ENCODE measurements around the gene CRISPLD2.
A peak's percentile ranks its signal among the peaks of the same experiment; 100 is the strongest.

Gene CRISPLD2

GRCh38 chr16:84813141-84813934, 6.4 kb upstream of the CRISPLD2 start:
- ChIA-PET CTCF (no interaction called here), POLR2A (no interaction called here)

GRCh38 chr16:84815462-84815861, 4.3 kb upstream of the CRISPLD2 start:
- no peak for DNase-seq (ENCODE audit: extremely low spot score)
- ChIA-PET POLR2A (no interaction called here), CTCF (interaction anchor here (1.2 kb wide), 1 partner anchor 27 kb away, joined by 3 read pairs; no protein-coding TSS in a partner anchor)
- no peak for TF ChIP-seq ZNF384 (IDR thresholded peaks at IDR 0.05)

More at GRCh38 chr16:84813141-84813934, 6.4 kb upstream of the CRISPLD2 start:
- TF ChIP-seq TARDBP (IDR thresholded peaks at IDR 0.05) (no peak), FOXK2 (IDR thresholded peaks at IDR 0.05) (no peak), L3MBTL2 (conservative IDR thresholded peaks at IDR 0.05) (peak; percentile 34; the same call in 1 of the 2 replicates), SP1 (IDR thresholded peaks at IDR 0.05) (no peak), CTBP1 (IDR thresholded peaks at IDR 0.05; ENCODE audit: borderline replicate concordance) (no peak), ARNT (IDR thresholded peaks at IDR 0.05) (no peak), BHLHE40 (IDR thresholded peaks at IDR 0.05; ENCODE audit: borderline replicate concordance) (no peak)
- DNase-seq (ENCODE audit: extremely low spot score), result no peak

GRCh38 chr16:84816023-84816422, 3.8 kb upstream of the CRISPLD2 start:
- ChIA-PET CTCF (interaction anchor here (1.2 kb wide), 1 partner anchor 27 kb away, joined by 3 read pairs; no protein-coding TSS in a partner anchor), POLR2A (no interaction called here)
- no peak for TF ChIP-seq SP1 (IDR thresholded peaks at IDR 0.05)
- no peak for TF ChIP-seq CTBP1 (IDR thresholded peaks at IDR 0.05; ENCODE audit: borderline replicate concordance)
- no peak for TF ChIP-seq PKNOX1 (IDR thresholded peaks at IDR 0.05)
- TF ChIP-seq BHLHE40 (IDR thresholded peaks at IDR 0.05; ENCODE audit: borderline replicate concordance), result no peak
- no peak for TF ChIP-seq NFRKB (IDR thresholded peaks at IDR 0.05)
- TF ChIP-seq L3MBTL2 (conservative IDR thresholded peaks at IDR 0.05), result no peak
- TF ChIP-seq ZNF384 (IDR thresholded peaks at IDR 0.05), result no peak
- TF ChIP-seq FOXA1 (IDR thresholded peaks at IDR 0.05), result no peak
- no peak for TF ChIP-seq HDGF (IDR thresholded peaks at IDR 0.05; ENCODE audit: borderline replicate concordance)
- TF ChIP-seq FOXM1 (IDR thresholded peaks at IDR 0.05; ENCODE audit: borderline replicate concordance), result no peak
- no peak for TF ChIP-seq FOXK2 (IDR thresholded peaks at IDR 0.05)
- no peak for DNase-seq (ENCODE audit: extremely low spot score)

- DNase-seq (ENCODE audit: extremely low spot score), result no peak
- no peak for TF ChIP-seq FOXK2 (IDR thresholded peaks at IDR 0.05)
- no peak for TF ChIP-seq ELF4 (IDR thresholded peaks at IDR 0.05)
- TF ChIP-seq NFRKB (IDR thresholded peaks at IDR 0.05), result no peak
- TF ChIP-seq CTBP1 (IDR thresholded peaks at IDR 0.05; ENCODE audit: borderline replicate concordance), result no peak
- TF ChIP-seq LEF1 (IDR thresholded peaks at IDR 0.05; ENCODE audit: borderline replicate concordance), result no peak
- no peak for TF ChIP-seq PKNOX1 (IDR thresholded peaks at IDR 0.05)
- TF ChIP-seq SUZ12 (IDR thresholded peaks at IDR 0.05), result no peak
- no peak for TF ChIP-seq TARDBP (IDR thresholded peaks at IDR 0.05)
- no peak for TF ChIP-seq ARNT (IDR thresholded peaks at IDR 0.05)
- POLR2A ChIA-PET, result no interaction called here
- CTCF ChIA-PET, result interaction anchor here (1.2 kb wide), 1 partner anchor 26 kb away, joined by 3 read pairs; no protein-coding TSS in a partner anchor
Measured at GRCh38 chr16:84816485-84816884, 3.3 kb upstream of the CRISPLD2 start.

GRCh38 chr16:84817206-84817605, 2.6 kb upstream of the CRISPLD2 start:
- DNase-seq (ENCODE audit: extremely low spot score), result no peak
- CTCF ChIA-PET, result no interaction called here
- TF ChIP-seq NFRKB (IDR thresholded peaks at IDR 0.05) (no peak), CTBP1 (IDR thresholded peaks at IDR 0.05; ENCODE audit: borderline replicate concordance) (no peak), FOXK2 (IDR thresholded peaks at IDR 0.05) (no peak), ARNT (IDR thresholded peaks at IDR 0.05) (no peak), HDGF (IDR thresholded peaks at IDR 0.05; ENCODE audit: borderline replicate concordance) (no peak), BHLHE40 (IDR thresholded peaks at IDR 0.05; ENCODE audit: borderline replicate concordance) (no peak), ZNF384 (IDR thresholded peaks at IDR 0.05) (no peak), PKNOX1 (IDR thresholded peaks at IDR 0.05) (no peak), TARDBP (IDR thresholded peaks at IDR 0.05) (no peak), L3MBTL2 (conservative IDR thresholded peaks at IDR 0.05) (no peak), FOXA1 (IDR thresholded peaks at IDR 0.05) (no peak), LEF1 (IDR thresholded peaks at IDR 0.05; ENCODE audit: borderline replicate concordance) (no peak), SP1 (IDR thresholded peaks at IDR 0.05) (no peak), SUZ12 (IDR thresholded peaks at IDR 0.05) (no peak), ELF4 (IDR thresholded peaks at IDR 0.05) (no peak), FOXM1 (IDR thresholded peaks at IDR 0.05; ENCODE audit: borderline replicate concordance) (no peak)
- POLR2A ChIA-PET, result no interaction called here

GRCh38 chr16:84817613-84818012, 2.2 kb upstream of the CRISPLD2 start:
- POLR2A ChIA-PET, result no interaction called here

More at GRCh38 chr16:84817613-84818012, 2.2 kb upstream of the CRISPLD2 start:
- TF ChIP-seq SUZ12 (IDR thresholded peaks at IDR 0.05), result no peak
- TF ChIP-seq FOXM1 (IDR thresholded peaks at IDR 0.05; ENCODE audit: borderline replicate concordance), result no peak
- no peak for TF ChIP-seq CTBP1 (IDR thresholded peaks at IDR 0.05; ENCODE audit: borderline replicate concordance)
- TF ChIP-seq L3MBTL2 (conservative IDR thresholded peaks at IDR 0.05), result no peak
- TF ChIP-seq ELF4 (IDR thresholded peaks at IDR 0.05), result no peak
- TF ChIP-seq FOXK2 (IDR thresholded peaks at IDR 0.05), result no peak
- no peak for TF ChIP-seq FOXA1 (IDR thresholded peaks at IDR 0.05)
- CTCF ChIA-PET, result no interaction called here
- DNase-seq (ENCODE audit: extremely low spot score), result no peak
